Stimulated activated CD4-positive, alpha-beta T cell treated with anti-CD3 and anti-CD28 coated beads, Interleukin-4, amount 100 ng/mL, for 1 hour (primary cell): Measurements from ENCODE around the gene SPAG8.

Experiments used
- DNase-seq: peaks from one replicate; pipeline ENCODE4 v3.0.0-alpha.2; 2020

Gene SPAG8

GRCh38 chr9:35806101-35806500 is 6.0 kb downstream of the SPAG8 start:
- no peak for DNase-seq

DNA sequence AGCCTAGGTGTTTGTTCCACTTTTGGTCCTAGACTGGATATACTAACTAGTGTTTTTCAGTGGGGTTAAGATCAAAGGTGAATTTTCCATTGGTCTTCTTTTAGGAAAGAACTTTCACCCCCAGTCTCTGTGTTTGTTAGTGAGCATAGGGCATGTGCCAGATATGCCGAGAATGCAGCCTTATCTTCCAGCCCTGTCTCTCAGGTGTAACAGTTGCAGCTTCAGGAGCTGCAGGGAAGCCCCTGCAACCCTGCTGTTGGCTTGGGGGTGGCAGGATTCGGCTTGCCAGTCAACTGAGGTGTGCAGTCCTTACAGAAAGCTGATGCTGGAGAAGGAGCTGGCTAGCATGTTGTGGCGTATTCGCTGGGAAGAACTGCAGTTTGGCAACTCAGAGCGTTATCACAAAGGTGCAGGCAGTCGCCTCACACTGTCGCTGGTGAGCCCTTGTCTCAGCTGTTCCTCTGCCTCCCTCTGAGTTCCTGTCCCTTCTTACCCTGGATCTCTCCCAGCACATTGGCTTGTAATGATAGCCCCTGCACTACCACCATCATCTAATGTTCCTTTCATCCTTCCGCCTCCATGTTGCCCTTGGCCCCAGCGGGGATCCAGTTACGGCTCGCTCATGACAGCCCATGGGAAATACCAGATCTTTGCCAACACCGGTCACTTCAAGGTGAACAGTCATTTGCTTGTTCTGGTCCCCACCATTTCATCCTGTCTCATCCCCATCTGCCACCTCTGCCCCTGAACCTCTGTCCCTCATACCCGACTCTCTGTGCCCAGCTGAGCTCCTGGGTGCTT is 10.5 kb downstream of the SPAG8 start:
- DNase-seq = no peak

GRCh38 chr9:35800530-35800929 is 11.5 kb downstream of the SPAG8 start:
- no peak for DNase-seq

DNA sequence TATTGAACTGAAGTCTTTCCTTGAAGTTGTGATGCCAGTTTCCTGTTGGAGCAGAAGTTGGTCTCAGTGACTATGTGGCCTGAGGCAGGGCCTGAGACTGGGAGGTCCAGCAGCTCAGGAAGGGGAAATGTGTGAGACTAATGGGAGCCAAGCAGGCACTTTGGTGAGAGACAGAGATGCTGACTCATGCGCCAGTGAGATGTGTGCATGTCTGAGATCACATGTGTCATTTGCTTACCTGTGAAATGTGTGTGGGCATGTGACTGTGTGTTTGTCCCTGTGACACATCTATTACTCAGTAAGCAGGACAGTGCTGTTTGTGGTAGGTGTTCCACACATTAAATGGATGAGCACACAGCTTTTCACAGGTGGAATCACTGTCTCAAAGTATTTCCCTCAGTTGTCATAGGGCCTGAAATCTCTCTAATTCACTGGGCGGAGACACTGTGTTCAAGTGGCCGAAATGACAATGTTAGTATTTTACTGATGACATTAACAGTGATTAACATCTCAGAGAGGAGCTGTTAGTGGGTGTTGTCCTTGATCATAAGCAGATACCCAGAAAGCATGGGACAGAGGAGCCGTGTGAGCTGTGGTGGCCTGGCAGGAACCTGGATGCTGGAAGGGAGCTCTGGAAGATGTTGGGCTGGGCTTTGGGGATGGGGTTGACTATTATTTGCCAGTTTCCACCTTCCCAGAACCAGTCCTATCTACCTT is 13.2 kb downstream of the SPAG8 start:
- peak; percentile 44 for DNase-seq

DNA sequence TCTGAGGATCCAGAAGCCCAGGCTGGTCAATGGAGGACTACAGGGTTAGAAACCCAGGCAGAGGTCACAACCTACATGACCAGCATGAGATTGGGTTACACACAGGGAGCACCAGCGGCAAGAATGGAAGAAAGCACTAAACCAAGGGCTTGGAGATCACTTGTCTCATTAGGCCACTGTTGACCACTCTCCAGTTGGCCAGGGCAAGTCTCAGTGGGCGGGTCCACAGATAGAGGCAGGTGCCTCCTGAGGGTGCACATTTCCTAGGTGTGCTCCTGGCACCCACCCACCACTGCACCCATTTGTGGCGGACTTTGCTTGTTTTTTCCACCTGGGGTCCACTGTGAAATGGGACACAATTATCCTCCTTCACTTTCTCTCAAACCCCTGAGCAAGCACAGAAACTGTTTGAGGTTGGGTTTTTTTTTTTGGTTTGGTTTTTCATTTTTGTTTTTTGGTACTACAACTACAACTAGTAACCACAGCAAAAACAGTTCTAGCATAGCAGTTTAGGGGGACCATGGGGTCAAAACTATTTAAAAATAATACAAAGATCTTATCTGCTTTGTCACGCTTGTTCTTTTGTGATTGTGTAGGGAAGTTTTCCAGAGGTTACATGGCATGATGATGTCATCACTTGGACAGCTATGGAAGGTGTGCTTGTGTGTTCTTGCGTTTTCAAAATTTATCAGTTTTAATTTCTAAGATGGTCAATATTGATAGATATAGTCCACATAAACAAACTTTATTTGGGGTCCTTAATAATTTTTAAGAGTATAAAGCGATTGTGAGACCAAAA is 14.6 kb downstream of the SPAG8 start:
- no peak for DNase-seq

GRCh38 chr9:35795695-35796094 is 16.4 kb downstream of the SPAG8 start:
- DNase-seq = no peak

GRCh38 chr9:35793461-35793860 is 18.6 kb downstream of the SPAG8 start:
- DNase-seq = no peak

DNA sequence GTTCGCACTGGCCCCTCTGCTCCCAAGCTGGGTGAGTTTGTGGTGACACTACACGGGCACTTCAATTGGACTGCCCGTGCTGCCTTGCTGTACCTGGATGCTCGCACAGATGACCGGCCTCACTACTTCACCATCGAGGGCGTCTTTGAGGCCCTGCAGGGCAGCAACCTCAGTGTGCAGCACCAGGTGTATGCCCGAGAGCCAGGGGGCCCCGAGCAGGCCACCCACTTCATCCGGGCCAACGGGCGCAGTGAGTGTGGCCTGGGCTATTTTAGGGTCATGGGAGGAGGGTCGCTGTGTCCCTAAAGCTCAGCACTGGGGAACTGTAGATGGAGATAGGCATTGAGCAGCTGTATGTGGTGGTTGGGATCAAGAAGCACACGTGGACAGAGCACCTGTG is 19.2 kb downstream of the SPAG8 start:
- no peak for DNase-seq

DNA sequence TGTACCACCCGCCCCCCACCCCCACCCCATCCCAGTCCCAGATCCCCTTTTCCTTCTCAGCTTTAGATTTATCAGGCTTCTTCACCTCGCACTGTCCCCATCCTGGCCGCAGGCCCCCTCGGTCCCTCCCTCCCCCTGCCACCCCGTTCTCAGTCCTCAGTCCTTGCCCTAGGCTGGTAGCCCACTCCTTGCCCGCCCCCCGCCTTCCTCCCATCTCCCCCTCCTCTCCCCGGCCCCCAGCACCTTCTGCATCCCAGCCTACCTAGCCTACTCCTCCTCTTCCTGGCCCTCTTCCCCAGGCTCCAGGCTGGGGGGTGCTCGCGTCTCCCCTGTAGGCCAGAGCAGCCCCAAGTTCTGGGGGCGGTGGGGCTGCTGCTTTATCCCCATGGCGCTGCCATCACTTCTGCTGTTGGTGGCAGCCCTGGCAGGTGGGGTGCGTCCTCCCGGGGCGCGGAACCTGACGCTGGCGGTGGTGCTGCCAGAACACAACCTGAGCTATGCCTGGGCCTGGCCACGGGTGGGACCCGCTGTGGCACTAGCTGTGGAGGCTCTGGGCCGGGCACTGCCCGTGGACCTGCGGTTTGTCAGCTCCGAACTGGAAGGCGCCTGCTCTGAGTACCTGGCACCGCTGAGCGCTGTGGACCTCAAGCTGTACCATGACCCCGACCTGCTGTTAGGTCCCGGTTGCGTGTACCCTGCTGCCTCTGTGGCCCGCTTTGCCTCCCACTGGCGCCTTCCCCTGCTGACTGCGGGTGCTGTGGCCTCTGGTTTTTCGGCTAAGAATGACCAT is 19.8 kb downstream of the SPAG8 start:
- no peak for DNase-seq

DNA sequence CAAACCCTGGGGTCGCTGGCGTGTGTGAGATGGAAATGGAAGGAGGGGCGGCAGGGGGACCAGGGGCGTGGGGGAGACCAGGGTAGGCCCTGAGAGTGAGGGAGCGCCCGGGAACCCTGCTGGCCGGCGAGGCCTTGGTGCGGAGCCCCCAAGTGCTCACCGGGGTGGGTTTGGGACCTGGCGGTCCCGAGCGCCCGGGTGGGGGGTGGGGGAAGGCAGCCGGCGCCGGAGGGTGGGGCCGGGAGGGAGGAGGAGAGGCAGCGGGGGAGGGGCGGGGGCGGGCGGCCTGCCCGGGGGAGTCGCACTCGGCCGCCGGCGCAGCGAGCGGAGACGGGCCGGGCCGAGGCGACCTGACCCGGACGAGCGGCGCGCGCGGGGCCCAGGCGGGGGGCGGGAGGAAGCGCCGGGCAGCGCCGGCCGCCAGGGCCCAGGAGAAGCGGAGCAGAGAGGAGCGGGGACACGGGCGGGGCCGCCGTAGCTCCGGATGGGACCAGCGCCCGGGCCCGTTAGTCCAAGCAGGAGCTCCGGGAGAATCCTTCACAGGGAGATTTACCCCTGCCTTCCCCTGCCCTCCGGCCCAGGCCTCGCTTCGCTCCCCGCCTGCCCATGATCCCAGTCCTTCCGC is 20.7 kb downstream of the SPAG8 start, which contains the start of gene NPR2:
Gene NPR2, plus strand, starts transcription at position 295 of the 625 bp plus-strand sequence. CDS start 818 bp downstream, outside the sequence.
- DNase-seq = no peak

GRCh38 chr9:35790385-35791296 is 21.4 kb downstream of the SPAG8 start:
- DNase-seq = peak; percentile 47

DNA sequence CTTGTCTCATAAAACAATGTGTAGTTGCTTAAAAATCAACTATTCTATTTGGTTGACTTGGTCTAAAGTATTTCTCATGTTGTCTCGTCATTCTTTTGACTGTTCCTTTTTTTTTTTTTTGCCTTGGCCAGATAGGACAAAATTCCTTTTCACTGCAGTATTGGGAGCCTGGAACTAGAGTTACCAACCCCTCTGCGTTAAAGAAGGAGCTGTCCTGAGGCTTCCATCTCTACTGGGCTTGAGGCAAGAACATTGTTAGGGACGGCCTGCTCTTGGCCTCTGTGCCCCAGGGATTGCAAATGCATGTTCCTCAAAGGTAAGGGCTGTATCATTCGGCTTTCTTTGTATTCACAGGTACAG is 22.1 kb downstream of the SPAG8 start:
- DNase-seq = no peak

- DNase-seq = no peak
Measured at GRCh38 chr9:35789541-35789940, 22.5 kb downstream of the SPAG8 start.

- no peak for DNase-seq
Measured at GRCh38 chr9:35783418-35783817, 28.6 kb downstream of the SPAG8 start.

- no peak for DNase-seq
Measured at GRCh38 chr9:35781066-35781465, 31.0 kb downstream of the SPAG8 start.

- DNase-seq = no peak
Measured at GRCh38 chr9:35778496-35778895, 33.6 kb downstream of the SPAG8 start.

GRCh38 chr9:35776018-35776417 is 36.0 kb downstream of the SPAG8 start:
- no peak for DNase-seq

DNA sequence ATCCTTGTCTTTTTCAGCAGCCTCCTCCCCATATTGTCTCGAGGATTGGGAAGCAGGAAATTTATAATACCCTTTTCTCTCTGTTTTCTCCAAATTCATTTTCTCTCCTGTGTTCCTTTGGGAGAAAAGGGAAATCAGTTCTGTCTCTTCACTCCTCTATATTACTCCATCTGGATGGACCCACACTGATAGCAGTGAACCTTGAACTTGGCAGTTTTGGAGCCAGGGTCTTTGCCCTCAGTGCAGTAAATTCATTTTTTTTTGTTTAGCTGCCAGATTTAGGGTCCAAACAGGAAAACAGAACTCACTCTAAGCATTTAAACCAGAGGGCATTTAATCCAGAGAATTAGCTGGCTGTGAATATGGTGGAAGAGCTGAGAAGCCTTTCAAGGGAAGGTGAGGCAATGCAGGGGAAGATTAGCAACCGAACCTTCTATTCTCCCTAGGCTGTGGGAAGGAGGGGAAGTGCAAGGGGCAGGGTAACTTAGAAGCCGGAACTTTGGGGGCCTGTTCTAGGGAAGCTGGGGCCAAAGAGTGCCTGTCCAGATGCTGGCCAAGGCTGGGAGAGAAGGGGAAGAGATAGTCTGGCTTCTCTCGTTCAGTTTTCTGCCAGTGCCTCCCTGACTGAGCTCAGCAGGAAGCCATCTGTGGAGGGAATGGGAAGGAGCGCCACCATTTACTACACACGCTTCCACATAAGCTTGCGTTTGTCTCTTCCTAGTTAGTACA is 37.0 kb downstream of the SPAG8 start:
- no peak for DNase-seq

DNA sequence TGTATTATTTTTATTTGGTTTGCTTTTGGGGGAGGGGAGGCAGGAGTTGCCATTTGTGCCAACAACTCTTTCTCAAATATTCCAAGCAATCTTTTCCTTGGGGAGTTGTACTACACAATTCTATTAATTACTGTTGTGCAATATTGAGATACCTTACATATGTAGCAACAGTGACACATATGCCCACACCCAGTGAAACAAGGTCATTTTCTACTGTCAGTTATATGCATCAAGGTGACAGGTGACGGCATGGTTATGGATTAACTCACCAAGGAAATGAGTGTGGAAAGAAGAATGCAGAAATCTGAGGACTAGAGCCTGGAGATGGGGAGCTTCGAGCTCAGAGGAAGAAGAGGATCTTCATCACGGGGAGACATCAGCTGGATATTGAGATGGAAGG is 40.1 kb downstream of the SPAG8 start:
- no peak for DNase-seq

- no peak for DNase-seq
Measured at GRCh38 chr9:35771534-35771933, 40.5 kb downstream of the SPAG8 start.

GRCh38 chr9:35771075-35771433 is 41.0 kb downstream of the SPAG8 start:
- DNase-seq = no peak
